T-helper 2 cell treated with Interferon-gamma antibody and Interleukin-4, amounts not matched to agents 100 ng/mL and 5 ng/mL, for 36 hours (primary cell): ENCODE data around the gene NCOA4. TPM values are rescaled to one million over a fixed set of nuclear protein-coding genes. Genes with fewer than 3 reads are reported as not detected.
"Not testable (repeated sequence)": the region's sequence is repeated elsewhere in the genome, so short reads cannot be mapped to it uniquely, and the experiment has no call there.

Source experiments
- intact Hi-C: fragments of 100-400 bp; cut with micrococcal nuclease; formaldehyde crosslinking; loops from one replicate; pipeline ENCODE4 v1.15.1; 2023
- total RNA-seq: library from RNA; stranded (reverse); gene quantifications from 2 replicates; pipeline ENCODE4 v1.2.3, GENCODE V29; 2022

The NCOA4 gene
- total RNA-seq, 1 donor from 2014 or later, result 132 TPM

DNA sequence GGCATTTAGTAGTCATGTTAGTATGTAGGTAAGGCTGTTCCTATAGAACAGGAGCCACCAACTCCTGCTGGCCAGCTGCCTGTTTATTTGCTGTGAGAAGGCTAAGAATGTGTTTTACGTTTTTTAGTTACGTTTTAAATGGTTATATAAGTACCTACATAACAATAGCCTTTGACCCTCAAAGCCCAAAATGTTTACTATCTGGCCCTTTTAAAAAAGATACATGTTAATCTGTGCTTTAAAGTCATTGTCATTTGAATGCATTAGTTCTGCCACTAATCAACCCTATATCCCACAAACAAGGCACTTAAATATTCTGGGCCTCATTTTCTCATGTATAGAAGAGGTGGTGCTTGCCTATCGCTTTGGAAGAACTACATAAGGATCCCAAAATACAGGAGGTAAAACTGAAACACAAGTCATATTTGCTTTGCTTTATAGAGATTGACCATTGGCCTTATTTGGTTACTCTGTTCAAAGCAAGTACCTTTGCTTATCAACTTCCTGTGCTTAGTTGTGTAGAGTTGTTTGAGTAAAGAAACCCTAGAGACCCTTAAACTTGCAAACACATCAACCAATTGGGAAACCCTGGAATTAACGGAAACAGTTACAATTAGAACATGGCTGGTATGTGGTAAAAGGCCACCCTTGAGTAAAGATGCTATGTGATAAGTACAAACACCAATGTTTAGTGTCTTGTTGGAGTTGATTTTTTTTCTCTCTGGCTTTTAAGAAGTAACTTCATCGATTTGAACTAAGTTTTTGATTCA is 32.2 kb downstream of the NCOA4 start:
- intact Hi-C loops, result no loop called here

DNA sequence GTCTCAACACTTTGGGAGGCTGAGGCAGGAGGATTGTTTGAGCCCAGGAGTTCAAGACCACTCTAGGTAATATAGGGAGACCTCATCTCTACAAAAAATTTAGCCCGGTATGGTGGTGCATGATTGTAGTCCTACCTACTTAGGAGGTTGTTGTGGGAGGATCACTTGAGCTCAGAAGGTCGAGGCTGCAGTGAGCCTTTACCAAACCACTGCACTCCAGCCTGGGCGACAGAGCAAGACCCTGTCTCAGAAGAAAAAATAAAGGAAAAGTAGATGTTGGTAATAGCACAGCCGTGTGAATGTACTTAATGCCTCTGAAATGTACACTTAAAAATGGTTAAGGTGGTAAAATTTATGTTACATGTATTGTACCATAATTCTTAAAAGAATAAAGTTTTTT is 32.9 kb downstream of the NCOA4 start:
- intact Hi-C loops, result no loop called here

DNA sequence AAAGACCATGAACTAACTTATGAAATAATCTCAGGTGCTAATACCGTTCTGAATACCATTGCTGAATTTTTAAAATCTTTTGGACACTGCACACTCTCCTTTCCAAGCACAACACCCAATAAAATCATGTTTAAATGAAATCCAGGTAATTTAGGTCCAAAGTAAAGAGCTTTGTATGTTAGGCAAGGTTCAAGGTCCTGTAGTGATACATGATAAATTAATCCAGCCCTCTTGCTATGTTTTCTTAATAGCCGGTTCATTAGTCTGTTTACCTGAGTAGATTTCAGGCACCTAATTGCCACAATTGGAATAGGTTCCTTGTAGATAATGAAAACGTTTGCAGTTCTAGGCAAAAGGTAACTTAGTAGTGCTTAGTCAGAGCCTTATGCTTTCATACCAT is 44.8 kb downstream of the NCOA4 start:
- intact Hi-C loops, result not testable (repeated sequence)

DNA sequence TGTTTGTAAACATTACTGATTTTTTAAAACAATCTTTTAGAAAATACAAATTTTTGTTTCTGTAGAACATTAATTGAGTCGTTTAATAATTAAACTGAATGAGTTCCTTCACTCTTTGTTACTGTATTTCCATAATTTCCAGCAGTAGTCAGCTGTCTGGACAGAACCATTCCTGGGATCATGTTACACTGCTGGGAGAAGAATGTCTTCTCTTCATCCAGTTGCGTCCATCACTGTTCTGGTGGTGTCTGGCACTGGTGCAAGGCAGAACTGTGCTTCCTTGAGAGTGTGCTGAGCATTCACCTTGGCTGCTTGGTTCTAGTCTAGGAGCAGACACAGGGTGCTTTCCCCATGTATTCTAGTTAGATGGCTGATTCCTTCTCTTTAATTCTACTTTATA is 46.0 kb downstream of the NCOA4 start:
- intact Hi-C loops, result not testable (repeated sequence)

DNA sequence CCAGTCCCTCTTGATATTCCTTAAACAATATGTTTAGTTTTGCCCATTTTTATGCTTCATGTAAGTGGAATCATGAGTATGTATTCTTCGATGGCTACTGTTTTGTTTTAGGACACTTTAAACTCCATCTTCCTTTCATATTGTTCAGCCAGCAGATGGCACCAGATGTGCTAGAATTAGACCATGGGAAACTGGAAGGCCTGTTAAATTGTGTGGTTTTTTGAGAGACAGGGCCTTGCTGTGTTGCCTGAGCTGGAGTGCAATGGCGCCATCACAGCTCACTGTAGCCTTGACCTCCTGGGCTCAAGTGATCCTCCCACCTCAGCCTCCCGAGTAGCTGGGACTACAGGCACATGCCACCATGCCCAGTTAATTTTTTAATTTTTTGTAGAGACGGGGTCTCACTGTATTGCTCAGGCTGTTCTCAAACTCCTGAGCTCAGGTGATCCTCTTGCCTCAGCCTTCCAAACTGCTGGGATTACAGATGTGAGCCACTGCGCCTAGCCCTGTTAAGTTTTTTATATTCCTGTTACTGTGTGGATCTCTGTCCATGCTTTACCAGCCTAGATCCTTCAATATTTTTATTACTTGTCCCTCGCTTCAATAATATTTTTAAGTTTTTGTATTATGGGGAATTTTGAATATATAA is 46.8 kb downstream of the NCOA4 start:
- intact Hi-C loops, result not testable (repeated sequence)

DNA sequence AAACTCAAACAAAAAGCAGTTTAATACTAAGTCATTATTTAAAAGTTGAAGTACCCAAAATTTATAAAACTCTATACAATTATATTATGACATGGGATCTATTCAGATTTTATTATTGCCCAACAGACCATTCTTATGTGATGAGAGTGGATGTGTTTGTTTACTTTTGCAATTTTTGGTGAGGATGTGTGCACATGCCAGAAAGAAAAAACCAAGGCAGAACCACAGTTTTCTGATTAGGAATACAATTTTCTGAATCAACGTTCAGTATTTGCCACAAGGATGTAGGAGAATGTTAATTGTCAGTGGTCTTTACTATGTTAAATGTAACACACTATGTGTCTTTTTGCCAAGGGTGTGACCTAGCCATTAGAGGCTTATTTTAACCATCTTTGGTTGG is 49.1 kb downstream of the NCOA4 start:
- intact Hi-C loops, result not testable (repeated sequence)

DNA sequence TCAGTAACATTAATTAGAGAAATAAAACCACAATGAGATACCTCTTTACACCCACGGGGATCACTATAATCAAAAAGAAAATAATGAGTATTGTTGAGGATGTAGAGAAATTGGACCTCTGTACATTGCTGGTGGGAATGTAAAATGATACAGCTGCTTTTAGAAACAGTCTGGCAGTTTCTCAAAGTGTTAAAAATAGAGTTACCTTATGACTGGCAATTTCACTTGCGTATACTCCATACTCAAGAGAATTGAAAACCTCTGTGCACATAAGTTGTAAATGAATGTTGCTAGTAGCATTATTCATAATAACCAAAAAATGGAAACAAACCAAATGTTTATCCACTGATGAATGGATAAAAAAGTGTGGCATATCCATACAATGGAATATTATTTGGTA is 51.9 kb downstream of the NCOA4 start:
- intact Hi-C loops, result not testable (repeated sequence)

DNA sequence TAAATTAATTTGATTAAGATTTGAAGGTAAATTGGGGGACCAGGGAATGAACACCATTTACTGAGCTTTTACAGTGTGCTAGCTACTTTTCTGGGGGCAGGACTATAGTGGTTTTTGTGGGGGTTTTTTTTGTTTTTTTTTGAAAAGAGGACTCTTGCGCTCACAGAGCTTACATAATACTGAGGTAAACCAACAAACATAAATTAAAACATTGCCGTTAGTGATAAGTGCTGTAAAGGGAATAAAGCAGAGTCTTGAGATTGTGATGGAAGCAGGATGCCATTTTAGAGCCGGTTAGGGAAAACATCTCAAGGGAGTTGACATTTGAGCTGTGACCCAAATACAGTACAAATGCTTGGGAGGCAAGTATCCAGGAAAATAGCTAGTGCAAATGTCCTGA is 56.4 kb downstream of the NCOA4 start:
- intact Hi-C loops, result not testable (repeated sequence)

DNA sequence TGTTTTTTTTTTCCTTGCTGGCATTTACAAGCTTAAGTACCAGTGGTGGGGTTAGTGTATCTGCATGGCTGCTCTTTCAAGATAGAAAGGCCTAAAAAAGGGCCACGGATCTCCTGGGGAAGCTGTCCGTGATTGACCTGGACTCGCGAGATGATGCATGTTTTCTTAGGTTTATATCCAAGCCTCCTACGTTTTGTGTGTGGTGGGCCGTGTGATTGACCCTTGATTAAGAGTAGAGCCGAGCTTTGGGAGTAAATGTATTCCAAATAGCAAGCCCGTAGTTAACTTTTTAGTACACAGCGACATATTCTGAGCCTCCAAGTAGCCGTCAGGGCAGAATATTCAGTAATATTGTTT is 57.6 kb downstream of the NCOA4 start:
- intact Hi-C loops, result loop anchor here (2.0 kb wide), 1 partner anchor 56 kb away; no protein-coding TSS in a partner anchor

DNA sequence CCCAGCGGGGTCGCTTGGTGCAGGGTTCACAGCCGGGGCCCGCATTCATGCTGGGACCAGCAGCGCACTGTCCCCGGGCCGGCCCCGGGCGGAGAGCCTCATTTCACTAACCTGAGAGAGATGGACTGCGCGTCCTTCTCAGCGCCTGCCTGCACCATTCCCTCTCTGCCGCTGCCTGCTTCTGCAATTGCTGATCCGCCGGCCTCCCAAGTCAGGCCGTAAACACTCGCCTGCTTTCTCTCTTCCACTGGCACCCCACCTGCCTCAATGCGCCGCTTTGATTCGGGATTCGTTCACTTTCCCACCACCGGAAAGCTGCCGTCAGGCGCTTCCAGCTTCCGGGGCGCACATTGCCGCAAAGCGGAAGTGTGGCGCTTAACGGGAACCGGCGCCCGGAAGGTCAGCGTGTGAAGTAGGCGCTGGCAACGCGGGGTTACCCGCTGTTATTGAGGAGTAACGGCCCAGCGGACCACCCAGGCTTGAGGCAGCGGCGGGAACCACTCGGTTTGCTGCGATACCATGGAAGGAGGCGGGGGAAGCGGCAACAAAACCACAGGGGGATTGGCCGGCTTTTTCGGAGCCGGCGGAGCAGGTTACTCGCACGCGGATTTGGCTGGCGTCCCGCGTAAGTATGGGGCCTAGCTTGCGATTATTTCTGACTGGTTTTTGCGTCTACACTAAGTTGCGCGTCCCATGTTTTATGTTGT is 58.2 kb downstream of the NCOA4 start, which contains the start of gene TIMM23:
TSS of gene TIMM23 (plus strand) at position 384 of the 707 bp plus-strand sequence. CDS start at position 520, 136 bp downstream.
- intact Hi-C loops, result loop anchor here (2.0 kb wide), 1 partner anchor 57 kb away; no protein-coding TSS in a partner anchor

DNA sequence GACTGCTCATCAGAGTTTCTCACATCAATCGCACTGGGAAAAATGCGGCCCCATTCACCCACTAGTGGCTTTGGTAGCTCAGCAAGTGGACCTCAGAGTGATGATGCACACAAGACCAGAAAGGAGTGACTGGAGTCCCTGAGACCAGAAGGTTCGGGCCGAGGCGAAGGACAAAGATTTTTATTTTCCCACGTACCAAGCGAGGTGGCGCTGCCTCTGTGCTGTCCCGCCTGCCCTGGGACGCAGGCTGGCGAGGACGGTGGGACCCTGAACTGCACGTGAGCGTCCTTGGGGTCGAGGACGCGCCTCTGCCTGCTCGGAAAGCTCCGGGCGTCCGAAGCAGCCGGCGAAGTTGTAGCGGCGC is 58.7 kb downstream of the NCOA4 start:
- intact Hi-C loops, result loop anchor here (2.0 kb wide), 1 partner anchor 57 kb away; no protein-coding TSS in a partner anchor

DNA sequence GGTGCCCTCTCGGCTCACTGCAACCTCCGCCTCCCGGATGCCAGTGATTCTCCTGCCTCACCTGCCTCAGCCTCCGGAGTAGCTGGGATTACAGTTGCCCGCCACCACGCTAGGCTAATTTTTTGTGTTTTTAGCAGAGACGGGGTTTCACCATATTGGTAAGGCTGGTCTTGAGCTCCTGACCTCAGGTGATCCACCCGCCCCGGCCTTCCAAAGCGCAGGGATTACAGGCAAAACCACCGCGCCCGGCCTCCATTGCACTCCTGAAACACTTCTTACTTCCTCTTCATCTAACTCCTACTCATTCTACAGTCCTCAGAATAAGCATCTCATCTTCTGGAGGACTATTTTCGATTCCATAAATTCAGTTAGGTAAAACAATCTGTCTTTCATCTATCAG is 59.4 kb downstream of the NCOA4 start:
- intact Hi-C loops, result not testable (repeated sequence)

DNA sequence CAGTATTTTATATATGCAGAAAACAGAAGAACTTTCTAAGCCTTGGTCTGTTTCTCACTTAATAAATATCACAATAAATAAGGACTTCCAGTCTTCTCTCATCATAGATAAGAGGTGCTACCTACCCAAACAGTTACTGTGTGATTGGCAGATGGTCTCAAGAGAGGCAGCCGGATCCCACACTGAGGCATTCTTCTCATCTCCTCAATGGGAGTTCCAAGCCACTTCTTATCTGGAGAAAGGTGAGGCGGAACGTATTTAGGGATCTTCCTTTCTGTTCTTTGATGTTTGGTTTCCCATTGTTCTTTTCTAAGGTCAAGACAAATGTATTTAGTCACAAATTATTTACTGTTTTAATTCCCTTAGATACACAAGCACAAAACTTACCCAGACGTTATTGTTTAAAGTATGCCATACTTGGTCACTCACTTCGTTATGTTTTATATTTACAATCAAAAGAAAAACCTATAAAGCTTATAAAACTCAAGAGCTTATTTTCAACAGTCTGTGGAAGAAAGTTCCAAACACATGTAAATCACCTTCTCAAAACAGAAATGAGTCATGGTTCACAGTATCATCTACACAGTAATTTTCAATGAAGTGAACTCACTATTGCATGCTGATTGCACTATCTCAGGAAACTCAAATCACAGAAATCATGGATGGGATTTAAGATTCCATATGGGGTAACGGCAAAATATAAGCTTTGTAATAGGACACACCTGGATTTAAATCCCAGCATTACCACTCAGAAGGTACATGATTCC is 67.6 kb downstream of the NCOA4 start:
- intact Hi-C loops, result not testable (repeated sequence)

DNA sequence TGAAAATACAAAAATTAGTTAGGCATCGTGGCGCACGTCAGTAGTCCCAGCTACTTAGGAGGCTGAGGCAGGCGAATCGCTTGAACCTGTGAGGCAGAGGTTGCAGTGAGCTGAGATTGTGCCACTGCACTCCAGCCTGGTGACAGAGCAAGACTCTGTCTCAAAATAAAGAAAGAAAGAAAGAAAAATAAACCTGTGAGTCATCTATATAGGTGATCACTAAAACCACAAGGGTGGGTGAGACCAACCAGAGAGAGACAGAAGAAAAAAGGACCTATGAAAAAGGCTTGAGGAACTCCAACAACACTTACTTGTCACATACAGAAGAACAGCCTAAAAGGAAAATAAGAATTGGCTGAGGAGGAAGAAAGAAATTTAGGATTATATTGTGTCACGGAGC is 72.5 kb downstream of the NCOA4 start:
- intact Hi-C loops, result not testable (repeated sequence)

DNA sequence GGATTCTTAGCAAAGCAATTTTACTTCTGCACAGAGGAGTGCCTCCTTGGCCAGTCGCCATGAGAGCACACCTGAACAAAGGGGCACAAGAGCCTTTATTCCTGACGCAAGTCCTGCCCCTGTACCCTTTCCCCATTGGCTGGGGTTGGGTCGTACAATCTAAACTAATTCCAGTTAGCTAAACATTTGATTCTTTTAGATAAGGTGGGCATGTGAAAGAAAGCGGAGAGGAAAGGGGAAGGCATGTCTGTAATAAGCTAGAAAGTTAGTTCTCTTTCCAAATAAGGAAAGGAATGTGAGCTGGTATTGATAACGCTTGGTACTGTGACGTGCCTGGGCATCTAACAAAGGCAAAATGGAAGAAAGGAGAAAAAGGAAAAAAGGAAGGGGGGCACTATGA is 73.8 kb downstream of the NCOA4 start:
- intact Hi-C loops, result not testable (repeated sequence)

Other genes starting within 250 kb of the NCOA4 start
- 19.8 and 22.0 TPM in 2 replicates for gene AGAP4, start 183.1 kb downstream of the NCOA4 start, total RNA-seq
- 66.1 and 68.3 TPM in 2 replicates for gene TIMM23, start 58.1 kb downstream of the NCOA4 start, total RNA-seq
- gene MSMB, start 15.6 kb upstream of the NCOA4 start, total RNA-seq, result not detected in 2 replicates